ENCODE results near the gene REELD1.

Gene REELD1

GRCh38 chr4:146214238-146214637, at the start of gene REELD1:
Gene REELD1 (plus strand): TSS chr4:146214538. CDS start chr4:146216953, 2,415 bp downstream.
- DNase-seq (ENCODE audit: extremely low spot score, insufficient read length, low read depth) = no peak
- no peak for FAIRE-seq

GRCh38 chr4:146165221-146165620, 49.1 kb upstream of the REELD1 start:
- DNase-seq (ENCODE audit: extremely low spot score, insufficient read length, low read depth) (no peak), FAIRE-seq (no peak)

GRCh38 chr4:146165840-146166239, 48.5 kb upstream of the REELD1 start:
- DNase-seq (ENCODE audit: extremely low spot score, insufficient read length, low read depth) (no peak), FAIRE-seq (peak; percentile 5)

GRCh38 chr4:146170149-146170548, 44.2 kb upstream of the REELD1 start:
- DNase-seq (ENCODE audit: extremely low spot score, insufficient read length, low read depth) (no peak), FAIRE-seq (no peak)

GRCh38 chr4:146175541-146176453, 38.5 kb upstream of the REELD1 start, which contains the start of gene LSM6:
Gene LSM6 (plus strand): TSS chr4:146175718. CDS start chr4:146182922, 7,204 bp downstream.
- FAIRE-seq = peak; percentile 82

GRCh38 chr4:146176891-146177290, 37.4 kb upstream of the REELD1 start:
- FAIRE-seq (peak; percentile 70), DNase-seq (ENCODE audit: extremely low spot score, insufficient read length, low read depth) (no peak)

More at GRCh38 chr4:146175541-146176453, 38.5 kb upstream of the REELD1 start, which contains the start of gene LSM6:
- DNase-seq (ENCODE audit: extremely low spot score, insufficient read length, low read depth) = peak; percentile 76

GRCh38 chr4:146178126-146178525, 36.2 kb upstream of the REELD1 start:
- FAIRE-seq (no peak), DNase-seq (ENCODE audit: extremely low spot score, insufficient read length, low read depth) (no peak)

GRCh38 chr4:146179784-146180370, 34.5 kb upstream of the REELD1 start:
- FAIRE-seq (no peak), DNase-seq (ENCODE audit: extremely low spot score, insufficient read length, low read depth) (no peak)

- FAIRE-seq = no peak
Measured at GRCh38 chr4:146182443-146182842, 31.9 kb upstream of the REELD1 start.

GRCh38 chr4:146183209-146183608, 31.1 kb upstream of the REELD1 start:
- FAIRE-seq (no peak), DNase-seq (ENCODE audit: extremely low spot score, insufficient read length, low read depth) (no peak)

More at GRCh38 chr4:146182443-146182842, 31.9 kb upstream of the REELD1 start:
- no peak for DNase-seq (ENCODE audit: extremely low spot score, insufficient read length, low read depth)

- DNase-seq (ENCODE audit: extremely low spot score, insufficient read length, low read depth) (no peak), FAIRE-seq (no peak)
Measured at GRCh38 chr4:146186041-146186440, 28.3 kb upstream of the REELD1 start.

GRCh38 chr4:146186596-146186995, 27.7 kb upstream of the REELD1 start:
- DNase-seq (ENCODE audit: extremely low spot score, insufficient read length, low read depth) = no peak
- no peak for FAIRE-seq

GRCh38 chr4:146190456-146190855, 23.9 kb upstream of the REELD1 start:
- DNase-seq (ENCODE audit: extremely low spot score, insufficient read length, low read depth) (no peak), FAIRE-seq (no peak)

GRCh38 chr4:146191766-146192458, 22.4 kb upstream of the REELD1 start:
- DNase-seq (ENCODE audit: extremely low spot score, insufficient read length, low read depth) (no peak), FAIRE-seq (no peak)

GRCh38 chr4:146193628-146194027, 20.7 kb upstream of the REELD1 start:
- FAIRE-seq (no peak), DNase-seq (ENCODE audit: extremely low spot score, insufficient read length, low read depth) (no peak)

- DNase-seq (ENCODE audit: extremely low spot score, insufficient read length, low read depth) = no peak
- FAIRE-seq = no peak
Measured at GRCh38 chr4:146194212-146194611, 20.1 kb upstream of the REELD1 start.

- DNase-seq (ENCODE audit: extremely low spot score, insufficient read length, low read depth) = no peak
- no peak for FAIRE-seq
Measured at GRCh38 chr4:146202665-146203064, 11.7 kb upstream of the REELD1 start.

GRCh38 chr4:146207410-146207809, 6.9 kb upstream of the REELD1 start:
- no peak for DNase-seq (ENCODE audit: extremely low spot score, insufficient read length, low read depth)
- FAIRE-seq = no peak

- DNase-seq (ENCODE audit: extremely low spot score, insufficient read length, low read depth) (no peak), FAIRE-seq (no peak)
Measured at GRCh38 chr4:146210890-146211289, 3.4 kb upstream of the REELD1 start.

GRCh38 chr4:146211440-146211839, 2.9 kb upstream of the REELD1 start:
- DNase-seq (ENCODE audit: extremely low spot score, insufficient read length, low read depth) = no peak

GRCh38 chr4:146212781-146213180, 1.6 kb upstream of the REELD1 start:
- no peak for DNase-seq (ENCODE audit: extremely low spot score, insufficient read length, low read depth)
- FAIRE-seq = no peak

More at GRCh38 chr4:146211440-146211839, 2.9 kb upstream of the REELD1 start:
- FAIRE-seq = no peak

Measured in GM18507 (cell line).